HCT116 (cell line): ENCODE data around the gene TAMALIN.

Source experiments
- CEBPB ChIP-seq: IDR thresholded peaks from 2 replicates; pipeline ENCODE4 v1.6.1; 2012; ENCODE audit warnings: low read depth
- CTCF ChIP-seq, 3 experiments: fragments of 200-600 bp in 1 of 3; sonication (generic) in 1 of 3; IDR thresholded peaks in 2 of 3; conservative IDR thresholded peaks in 1 of 3; 2 replicates each; pipeline ENCODE4 v1.5.1; 2012 to 2017; ENCODE audit warnings: low read depth in 2 of 3, low read length in 2 of 3, antibody characterized with exemption in 1 of 3, borderline replicate concordance in 1 of 3, control low read depth in 1 of 3, mild to moderate bottlenecking in 1 of 3, mixed read lengths in 1 of 3, mixed run types in 1 of 3, moderate library complexity in 1 of 3; ENCODE audit not compliant: insufficient read depth in 1 of 3
- ELF1 ChIP-seq: IDR thresholded peaks from 2 replicates; pipeline ENCODE4 v1.6.1; 2012; ENCODE audit warnings: low read depth, borderline replicate concordance
- EZH2 ChIP-seq: fragments of 200-600 bp; sonication (generic); IDR thresholded peaks from 2 replicates; pipeline ENCODE4 v1.6.1; 2017; ENCODE audit warnings: antibody characterized with exemption, mixed run types
- EZH2phosphoT487 ChIP-seq: fragments of 200-600 bp; IDR thresholded peaks from 2 replicates; pipeline ENCODE4 v1.6.1; 2018; ENCODE audit warnings: antibody characterized with exemption, borderline replicate concordance
- MAX ChIP-seq: IDR thresholded peaks from 2 replicates; pipeline ENCODE4 v1.6.1; 2012
- POLR2AphosphoS5 ChIP-seq: IDR thresholded peaks from 2 replicates; pipeline ENCODE4 v1.6.1; 2011; ENCODE audit warnings: mild to moderate bottlenecking, low read depth, low read length, moderate library complexity

GRCh38 chr12:52018433-52019112 is 11.8 kb downstream of the TAMALIN start:
- TF ChIP-seq CEBPB (no peak), CTCF (IDR thresholded peaks at IDR 0.05 in 2 of 3, conservative IDR thresholded peaks at IDR 0.05 in 1 of 3; ENCODE audit: borderline replicate concordance in 1 of 3, insufficient read depth in 1 of 3, low read depth in 2 of 3, low read length in 2 of 3) (no peak), ELF1 (no peak), POLR2AphosphoS5 (no peak), MAX (no peak), EZH2phosphoT487 (no peak), EZH2 (no peak)
